Uterus (tissue), 2 donors: Measurements from ENCODE around the gene SERPINA9.

Experiments used
- POLR2A ChIP-seq, 2 donors: fragments of 450-650 bp; IDR thresholded peaks; one replicate each; pipeline ENCODE4 v1.6.1; 2016; ENCODE audit warnings: antibody characterized with exemption in 2 of 2, mild to moderate bottlenecking in 1 of 2, moderate library complexity in 1 of 2
- TF ChIP-seq, protein P1 (sequence below), 4 experiments: fragments of 200-600 bp in 2 of 4; fragments of 450-650 bp in 2 of 4; sonication (generic) in 2 of 4; IDR thresholded peaks; one replicate each; pipeline ENCODE4 v1.5.1; 2016 to 2019; ENCODE audit warnings: antibody characterized with exemption in 4 of 4, mild to moderate bottlenecking in 2 of 4, moderate library complexity in 1 of 4

DNA sequence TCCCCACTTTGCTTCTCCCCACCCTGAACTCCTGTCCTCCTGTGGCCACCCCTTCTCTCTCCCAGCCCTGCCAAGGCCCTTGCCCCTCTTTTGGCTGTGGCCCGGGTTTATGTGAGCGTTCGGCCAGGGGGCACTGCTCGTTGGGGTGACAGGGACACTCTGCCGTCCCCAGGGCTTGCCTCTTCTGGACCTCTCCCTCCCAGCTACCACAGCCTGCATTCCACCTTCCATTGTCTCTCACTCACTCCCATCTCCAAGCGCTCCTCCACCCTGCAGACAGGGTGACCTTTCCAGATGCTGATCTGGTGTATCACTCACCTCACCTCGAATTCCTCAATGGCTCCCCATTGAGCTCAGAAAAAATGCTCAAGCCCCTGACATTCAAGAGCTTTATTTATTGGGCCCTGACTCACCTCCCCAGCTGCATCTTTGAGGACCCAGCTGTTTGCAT, 1.4 kb downstream of the SERPINA9 start:
- TF ChIP-seq POLR2A (IDR thresholded peaks at IDR 0.05) = no peak
- TF ChIP-seq, protein P1, sequence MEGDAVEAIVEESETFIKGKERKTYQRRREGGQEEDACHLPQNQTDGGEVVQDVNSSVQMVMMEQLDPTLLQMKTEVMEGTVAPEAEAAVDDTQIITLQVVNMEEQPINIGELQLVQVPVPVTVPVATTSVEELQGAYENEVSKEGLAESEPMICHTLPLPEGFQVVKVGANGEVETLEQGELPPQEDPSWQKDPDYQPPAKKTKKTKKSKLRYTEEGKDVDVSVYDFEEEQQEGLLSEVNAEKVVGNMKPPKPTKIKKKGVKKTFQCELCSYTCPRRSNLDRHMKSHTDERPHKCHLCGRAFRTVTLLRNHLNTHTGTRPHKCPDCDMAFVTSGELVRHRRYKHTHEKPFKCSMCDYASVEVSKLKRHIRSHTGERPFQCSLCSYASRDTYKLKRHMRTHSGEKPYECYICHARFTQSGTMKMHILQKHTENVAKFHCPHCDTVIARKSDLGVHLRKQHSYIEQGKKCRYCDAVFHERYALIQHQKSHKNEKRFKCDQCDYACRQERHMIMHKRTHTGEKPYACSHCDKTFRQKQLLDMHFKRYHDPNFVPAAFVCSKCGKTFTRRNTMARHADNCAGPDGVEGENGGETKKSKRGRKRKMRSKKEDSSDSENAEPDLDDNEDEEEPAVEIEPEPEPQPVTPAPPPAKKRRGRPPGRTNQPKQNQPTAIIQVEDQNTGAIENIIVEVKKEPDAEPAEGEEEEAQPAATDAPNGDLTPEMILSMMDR (IDR thresholded peaks at IDR 0.05) = no peak
